Stimulated activated CD8-positive, alpha-beta memory T cell treated with anti-CD3 and anti-CD28 coated beads, Interleukin-2, amount 100 ng/mL, for 48 hours (primary cell): ENCODE data around the gene CYP27C1.
"Not testable (repeated sequence)": the region's sequence is repeated elsewhere in the genome, so short reads cannot be mapped to it uniquely, and the experiment has no call there.

ENCODE experiments used
- DNase-seq, 2 donors: peaks; one replicate each; pipeline ENCODE4 v3.0.0-alpha.2; 2020; ENCODE audit warnings: low read depth in 2 of 2

CYP27C1 gene

DNA sequence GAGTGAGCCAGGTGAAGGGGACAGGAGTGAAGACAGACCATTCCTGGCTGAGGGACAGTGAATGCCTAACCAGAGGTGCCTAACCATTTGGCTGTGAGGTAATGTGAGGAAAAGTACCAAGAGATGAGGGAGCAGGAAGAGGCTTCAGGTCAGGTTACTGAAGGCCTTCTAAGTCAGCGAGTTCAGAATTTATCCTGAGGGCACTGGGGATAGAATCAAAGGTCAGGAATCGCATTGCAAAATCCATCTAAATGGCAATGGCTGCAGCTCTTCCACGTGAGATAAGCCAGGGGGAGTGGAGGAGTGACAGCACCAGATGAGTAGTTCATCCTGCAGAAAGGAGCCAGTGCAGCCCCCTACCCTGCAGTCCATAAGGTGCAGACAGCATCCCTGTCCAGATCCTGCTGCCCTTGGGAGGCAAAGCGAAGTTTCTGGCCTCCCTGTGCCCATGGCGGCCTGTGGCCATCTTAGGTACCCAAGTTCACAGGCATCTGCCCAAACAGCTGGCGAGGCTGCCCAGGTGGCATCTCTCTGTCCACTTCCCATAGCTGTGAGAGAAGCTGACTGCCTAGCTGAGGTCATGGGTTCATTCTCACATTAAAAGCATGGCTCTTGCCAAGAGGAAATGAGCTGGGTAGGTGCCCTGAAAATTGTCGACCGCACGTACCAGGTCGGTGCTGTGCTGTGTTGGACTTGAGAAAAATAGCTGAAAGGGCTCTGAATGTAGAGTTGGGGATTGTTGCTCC is 49.5 kb downstream of the CYP27C1 start:
- no peak for DNase-seq

DNA sequence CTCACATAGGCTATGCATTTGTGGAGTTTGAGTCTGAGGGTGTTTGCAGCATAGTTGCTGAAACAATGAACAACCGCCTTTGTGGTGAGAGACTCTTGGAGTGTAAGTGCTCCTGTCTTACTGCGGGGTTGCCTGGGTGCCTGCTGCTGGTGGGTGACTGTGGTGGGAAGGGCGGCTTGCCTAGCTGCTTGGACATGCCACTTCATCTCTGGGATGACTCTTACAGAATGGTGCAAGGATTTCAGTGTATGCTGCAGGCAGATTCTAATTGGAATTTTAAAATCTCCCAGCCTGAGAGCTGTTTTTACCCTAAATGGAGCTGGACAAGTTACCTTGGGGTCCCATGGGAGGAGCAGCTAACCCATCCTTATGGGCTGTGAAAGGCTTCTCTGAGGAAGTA is 50.1 kb downstream of the CYP27C1 start:
- DNase-seq, result no peak

DNA sequence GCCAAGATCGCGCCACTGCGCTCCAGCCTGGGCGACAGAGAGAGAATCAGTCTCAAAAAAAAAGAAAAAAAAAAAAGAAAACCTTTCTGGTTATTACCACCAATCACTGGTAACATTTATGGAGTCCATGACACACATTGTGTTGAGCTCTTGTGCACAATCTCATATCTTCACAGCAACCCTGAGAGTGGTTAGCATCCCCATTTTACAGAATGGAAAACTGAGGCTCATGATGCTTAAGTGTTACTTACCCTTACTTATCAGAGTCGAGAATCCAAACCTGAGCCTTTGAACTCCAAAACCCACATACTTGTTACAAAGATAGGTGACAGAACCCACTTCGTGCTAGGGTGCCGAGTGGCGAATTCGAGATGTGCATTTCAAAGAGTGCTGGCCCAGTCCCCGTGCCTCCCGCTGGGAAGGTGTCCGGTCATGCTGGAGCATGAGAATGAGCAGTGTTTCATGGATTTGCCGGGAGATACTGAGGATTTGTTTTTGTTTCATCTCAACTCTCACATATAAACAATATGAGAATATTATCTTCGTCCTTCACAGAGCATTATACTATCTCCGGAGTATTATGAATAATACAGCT is 50.9 kb downstream of the CYP27C1 start:
- no peak for DNase-seq

DNA sequence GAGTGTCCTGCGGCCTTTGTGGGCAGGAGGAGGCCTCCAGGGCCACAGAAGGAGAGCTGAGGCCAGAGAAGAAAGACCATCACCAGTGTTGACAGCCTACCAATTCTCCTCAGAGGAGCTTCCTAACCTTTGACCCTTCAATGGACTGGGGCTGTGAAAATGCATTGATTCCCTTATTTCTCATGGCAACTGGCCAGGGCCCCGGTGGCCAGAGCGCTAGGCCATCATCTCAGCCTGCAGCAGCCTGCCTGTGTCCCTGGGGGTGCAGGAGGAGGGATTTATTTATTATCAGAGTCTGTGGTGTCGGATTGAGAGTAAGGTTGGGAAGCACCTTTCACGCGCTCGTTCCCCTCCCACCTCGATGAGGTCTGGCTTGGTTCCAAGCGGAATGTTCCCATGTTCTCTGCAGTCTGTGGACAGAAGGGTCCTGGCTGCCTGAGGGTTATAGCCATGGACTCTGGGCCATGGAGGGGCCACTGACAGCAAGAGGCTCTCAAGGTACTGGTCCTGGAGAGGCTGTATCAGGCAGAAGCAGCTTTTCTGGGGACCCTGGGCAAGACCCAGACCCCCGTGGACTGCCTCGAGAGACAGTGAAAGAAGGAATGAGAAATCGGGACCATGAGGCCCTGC is 53.8 kb downstream of the CYP27C1 start:
- no peak for DNase-seq

DNA sequence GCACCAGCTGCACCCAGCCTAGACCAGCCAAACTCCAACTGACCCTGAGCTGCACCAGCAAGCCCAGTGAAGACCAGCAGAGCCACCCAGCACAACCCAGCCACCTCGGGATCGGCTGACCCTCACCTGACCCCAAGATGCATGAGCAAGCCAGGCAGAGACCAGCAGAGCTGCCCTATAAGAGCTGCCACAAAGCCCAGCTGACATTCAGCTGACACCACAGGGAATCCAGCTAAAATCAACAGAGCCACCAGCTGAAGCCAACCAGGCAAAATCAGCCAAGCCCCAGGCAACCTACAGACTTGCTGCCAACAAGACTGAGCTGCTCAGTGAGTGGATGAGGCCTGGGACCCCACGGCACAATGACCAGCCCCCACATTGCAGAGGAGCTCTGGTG is 54.6 kb downstream of the CYP27C1 start:
- DNase-seq, result no peak

DNA sequence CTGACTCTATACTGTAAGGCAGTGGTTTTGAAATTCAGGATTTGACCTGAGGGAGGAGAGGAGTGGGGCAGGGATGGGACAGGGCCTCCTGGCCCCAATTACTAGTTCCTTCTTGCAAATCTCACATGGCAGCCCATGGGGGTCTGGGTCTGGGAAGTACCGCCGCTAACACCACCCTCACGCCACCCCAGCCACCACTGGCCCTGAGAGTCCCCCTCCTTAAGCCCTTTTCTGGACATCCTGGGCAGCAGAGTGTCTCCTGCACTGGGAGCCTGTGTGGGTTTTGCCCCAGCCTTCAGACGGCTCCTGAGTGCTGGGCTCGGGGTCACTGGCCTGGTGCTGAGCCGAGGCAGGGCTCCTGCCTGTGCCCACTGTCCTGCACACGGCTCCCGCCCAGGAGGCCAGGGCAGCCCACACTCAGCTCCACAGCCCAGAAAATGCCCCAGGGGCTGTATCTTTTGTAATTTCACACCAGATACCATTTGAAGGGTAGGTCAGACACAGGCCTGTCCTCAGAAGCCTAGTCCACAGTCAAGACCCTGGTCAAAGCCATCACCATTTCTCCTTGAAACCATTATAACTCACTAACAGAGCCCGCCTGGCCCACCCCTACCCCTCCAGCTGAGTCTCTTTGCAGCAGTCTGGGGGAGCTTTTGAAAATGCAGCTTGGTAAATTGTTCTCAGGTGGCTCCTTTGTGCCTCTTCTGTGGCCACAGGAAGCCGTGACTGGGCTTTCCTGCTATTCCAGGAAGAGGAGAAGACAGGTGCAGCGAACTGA is 55.1 kb downstream of the CYP27C1 start:
- DNase-seq, result no peak

DNA sequence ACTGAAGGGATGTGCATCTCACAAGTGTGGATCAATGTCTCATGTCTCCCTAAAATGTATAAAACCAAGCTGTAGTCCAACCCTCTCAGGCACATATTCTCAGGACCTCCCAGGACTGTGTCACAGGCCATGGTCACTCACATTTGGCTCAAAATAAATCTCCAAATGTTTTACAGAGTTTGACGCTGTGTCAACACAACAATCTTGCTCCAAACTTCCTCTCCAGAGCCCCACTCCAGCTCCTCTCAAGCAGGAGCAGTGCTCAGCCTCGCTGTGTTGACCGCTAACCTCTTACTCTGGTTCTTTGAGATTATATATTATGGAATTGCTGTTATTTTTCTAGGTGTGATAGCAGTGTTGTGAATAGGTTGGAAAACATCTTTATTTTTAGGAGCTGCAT is 56.2 kb downstream of the CYP27C1 start:
- DNase-seq, result no peak

DNA sequence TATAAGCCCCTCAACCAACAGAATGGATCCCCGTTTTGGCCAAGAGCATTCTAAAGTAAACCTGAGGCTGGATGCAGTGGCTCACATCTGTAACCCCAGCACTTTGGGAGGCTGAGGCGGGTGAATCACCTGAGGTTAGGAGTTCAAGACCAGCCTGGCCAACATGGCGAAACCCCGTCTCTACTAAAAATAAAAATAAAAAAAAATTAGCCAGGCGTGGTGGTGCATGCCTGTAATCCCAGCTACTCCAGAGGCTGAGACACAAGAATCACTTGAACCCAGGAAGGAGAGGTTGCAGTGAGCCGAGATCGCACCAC is 57.1 kb downstream of the CYP27C1 start:
- DNase-seq, result not testable (repeated sequence)

DNA sequence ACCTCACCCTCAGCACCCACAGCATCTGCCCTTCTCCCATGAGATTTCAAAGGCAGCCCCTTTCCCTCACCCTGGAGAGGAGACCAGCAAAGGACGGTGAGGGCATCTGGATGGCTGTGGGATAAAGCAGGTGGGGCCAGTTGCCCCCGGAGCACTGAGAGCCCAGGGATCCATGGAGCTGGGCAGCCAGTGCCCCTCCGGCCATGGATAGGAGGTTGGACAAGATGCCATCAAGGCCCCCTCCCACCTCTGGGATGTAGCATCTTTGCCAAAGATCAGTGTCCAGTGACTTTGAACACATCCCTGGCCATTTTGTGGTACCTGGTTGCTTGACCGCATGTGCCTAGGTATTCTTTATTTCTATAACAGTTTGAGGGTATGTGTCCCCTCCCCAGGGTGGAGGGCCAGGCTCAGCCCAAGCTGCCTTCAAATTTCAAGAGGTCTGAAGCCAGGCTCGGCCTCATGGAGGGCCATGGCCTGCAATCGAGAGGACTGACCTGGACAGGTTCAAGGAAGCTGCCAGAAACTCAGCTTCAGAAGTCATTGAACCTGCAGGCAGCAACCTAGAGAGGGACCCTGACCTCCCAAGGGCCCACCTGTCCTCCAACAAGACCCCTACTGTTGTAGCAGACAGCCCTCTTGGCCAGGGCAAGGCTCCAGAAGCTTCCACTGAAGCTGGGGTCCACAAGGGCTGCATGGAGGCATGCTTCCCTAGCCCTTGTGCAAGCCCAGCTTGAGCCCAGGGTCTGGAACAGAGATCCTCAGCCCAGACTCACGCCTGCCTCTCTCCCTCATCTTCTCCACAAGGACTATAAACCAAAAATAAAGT is 57.6 kb downstream of the CYP27C1 start:
- no peak for DNase-seq

DNA sequence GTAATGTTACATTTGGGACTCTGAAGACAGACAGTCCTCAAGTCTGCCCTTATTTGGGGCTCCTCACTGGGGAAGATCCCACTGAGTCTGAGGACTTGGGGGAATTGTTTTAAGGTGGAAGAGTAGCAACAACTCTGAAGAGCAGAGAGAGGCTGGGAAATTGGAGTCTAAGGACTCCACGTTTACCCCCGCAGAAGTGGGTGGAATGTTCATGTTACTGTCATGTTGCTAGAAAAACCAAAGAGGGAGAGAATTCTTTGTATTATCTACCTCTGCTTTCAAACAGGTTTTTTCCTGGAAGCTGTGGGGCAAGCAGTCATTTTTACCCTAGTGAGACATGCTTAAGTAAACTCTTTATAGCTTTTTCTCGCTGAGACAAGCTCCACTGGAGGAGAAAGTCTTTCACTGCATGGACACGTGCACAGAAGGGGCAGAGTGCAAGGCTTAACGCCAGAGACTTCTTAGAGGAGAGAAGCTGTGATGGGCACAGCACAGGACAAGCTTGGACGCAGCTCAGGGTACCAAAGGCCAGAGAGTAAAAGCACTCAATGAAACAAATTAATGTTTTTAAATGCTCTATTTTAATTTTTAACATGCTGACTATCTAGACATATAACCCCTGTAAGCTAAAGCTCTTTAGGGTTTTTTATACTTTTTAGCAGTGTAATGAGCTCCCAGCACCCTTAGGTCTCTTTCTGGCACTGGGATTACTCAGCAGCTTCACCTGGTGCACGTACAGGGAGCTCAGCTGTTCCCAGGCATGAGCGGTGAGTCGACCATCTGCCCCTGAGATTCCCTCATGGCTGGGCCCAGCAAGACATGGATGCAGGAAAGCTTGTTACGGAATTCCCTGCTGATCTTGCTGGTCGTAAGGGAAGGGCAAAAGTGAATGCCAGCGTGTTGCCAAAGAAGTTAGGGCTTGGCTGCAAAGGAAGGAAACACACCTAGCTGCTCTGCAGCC is 58.6 kb downstream of the CYP27C1 start:
- DNase-seq, result no peak

DNA sequence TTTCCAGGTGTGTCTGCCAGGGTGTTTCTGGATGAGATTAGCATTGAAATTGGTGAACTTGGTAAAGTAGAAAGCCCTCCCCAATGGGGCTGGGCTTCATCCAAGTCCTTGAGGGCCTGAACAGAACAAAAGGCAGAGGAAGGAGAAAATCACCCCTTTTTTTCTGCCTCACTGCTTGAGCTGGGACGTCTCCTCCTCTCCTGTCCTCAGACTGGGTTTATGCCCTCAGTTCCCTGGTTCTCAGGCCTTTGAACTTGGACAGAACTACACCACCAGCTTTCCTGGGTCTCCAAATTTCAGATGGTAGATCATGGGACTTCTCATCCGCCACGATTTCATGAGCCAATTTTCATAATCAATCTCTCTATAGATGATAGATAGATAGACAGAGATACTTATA is 59.4 kb downstream of the CYP27C1 start:
- DNase-seq, result no peak

DNA sequence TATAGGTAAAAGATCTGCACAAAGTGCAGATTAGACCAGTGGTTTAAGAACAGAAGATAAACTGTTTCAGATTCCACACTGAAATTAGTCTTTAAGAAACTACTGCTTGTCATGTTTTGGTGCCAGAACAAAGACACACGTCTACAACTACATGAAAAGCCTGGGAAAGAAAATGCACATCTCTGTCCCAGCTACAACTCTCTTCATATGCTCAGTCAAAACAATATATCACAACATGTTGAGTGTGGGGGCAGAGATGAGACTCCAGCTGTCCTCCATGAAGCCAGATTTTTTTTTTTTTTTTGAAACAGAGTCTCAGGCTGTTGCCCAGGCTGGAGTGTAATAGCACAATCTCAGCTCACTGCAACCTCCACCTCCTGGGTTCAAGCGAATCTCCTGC is 60.6 kb downstream of the CYP27C1 start:
- DNase-seq, result no peak

DNA sequence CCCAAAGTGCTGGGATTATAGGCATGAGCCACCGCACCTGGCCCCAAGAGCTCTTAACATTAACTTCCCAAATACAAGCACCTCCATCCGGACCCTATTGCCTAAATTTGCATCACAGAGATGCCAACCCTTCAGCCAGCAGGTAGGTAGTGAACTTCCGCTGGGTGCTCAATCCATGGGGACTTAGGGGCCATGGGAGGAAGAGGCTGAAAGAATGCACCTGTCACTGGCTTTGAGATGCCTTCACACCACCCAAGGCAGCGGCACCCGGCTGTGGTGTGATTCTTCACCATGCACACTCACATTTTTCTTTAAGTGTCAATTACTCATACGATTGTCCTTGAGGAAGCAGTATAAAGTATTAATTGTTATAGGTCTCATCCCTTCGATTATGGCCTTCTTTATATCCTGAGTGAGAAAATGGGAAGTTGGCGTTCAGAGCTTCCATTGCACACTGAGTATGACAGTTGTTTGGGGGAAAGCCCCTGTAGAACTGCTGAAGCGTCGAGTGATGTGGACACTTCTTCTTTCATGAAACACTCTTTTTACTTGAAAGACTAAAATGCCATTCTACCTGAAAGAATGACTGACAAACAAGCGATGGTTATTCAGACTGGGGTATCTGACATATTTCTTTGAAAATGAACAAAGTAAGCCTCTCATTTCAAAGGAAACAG is 61.3 kb downstream of the CYP27C1 start:
- no peak for DNase-seq

DNA sequence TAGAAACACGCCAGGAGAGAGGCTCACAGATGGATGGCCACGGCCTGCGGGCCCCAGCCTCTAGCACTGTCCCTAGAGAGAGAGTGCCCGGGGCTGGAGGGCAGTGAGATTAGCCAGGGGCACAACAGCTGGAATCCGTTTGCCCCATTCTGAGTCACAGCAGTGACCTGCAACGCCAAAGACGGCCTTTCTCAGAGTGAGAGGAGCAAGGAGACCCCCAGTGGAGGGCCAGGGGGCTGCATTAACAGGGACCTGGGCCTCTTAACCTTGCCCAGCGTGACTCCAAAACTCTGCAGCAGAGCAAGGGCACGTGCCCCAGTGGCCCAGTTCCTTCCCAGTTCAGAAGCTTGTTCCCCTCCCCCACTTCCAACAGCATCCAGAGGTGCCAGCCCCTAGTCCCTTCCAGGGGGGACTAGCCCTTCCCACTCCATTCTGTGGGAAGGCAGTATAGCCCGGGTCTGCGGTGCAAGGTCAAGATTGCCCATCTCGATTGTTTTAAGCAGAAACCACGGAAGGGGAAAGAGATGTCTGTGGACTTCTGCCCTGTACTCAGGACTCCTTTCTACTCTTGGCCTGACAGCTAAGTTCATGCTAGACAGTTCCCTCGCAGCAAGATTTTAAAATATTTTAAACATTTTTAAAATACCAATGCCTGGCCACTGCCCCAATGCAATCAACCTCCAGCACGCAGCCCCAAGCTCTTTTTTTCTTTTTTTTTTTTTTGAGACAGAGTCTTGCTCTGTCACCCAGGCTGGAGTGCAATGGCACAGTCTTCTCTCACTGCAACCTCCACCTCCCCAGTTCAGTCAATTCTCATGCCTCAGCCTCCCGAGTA is 62.2 kb downstream of the CYP27C1 start:
- DNase-seq, result no peak

DNA sequence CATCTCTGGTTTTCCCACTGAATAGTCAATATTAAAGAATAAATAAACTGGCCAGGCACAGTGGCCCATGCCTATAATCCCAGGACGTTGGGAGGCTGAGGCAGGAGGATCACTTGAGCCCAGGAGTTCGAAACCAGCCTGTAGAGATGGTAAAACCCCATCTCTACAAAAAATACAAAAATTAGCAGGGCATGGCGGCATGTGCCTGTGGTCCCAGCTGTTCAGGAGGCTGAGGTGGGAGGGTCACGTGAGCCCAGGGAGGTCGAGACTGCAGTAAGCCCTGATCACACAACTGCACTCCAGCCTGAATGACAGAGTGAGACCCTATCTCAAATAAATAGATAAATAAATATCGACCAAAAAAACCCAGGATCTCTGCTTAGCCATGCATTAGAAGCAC is 63.0 kb downstream of the CYP27C1 start:
- DNase-seq, result no peak

DNA sequence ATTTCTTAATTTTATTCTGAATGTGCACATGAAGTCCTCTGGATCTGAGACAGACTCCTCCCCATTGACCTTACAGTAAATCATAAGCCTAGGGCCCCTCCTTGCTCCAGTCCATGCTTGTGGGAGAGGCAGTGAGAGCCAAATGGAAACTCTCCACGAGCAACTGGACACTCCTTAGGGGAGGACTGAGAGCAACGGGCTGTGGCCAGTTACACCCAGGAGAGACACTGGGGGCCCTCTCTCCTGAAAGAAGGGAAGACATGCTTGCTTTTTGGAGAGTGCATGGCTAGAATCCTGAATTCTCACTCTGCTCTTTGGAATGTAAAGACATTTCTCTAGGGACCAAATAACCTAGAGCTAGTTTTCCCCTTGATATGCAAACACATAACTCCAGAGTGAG is 64.2 kb downstream of the CYP27C1 start:
- no peak for DNase-seq

DNA sequence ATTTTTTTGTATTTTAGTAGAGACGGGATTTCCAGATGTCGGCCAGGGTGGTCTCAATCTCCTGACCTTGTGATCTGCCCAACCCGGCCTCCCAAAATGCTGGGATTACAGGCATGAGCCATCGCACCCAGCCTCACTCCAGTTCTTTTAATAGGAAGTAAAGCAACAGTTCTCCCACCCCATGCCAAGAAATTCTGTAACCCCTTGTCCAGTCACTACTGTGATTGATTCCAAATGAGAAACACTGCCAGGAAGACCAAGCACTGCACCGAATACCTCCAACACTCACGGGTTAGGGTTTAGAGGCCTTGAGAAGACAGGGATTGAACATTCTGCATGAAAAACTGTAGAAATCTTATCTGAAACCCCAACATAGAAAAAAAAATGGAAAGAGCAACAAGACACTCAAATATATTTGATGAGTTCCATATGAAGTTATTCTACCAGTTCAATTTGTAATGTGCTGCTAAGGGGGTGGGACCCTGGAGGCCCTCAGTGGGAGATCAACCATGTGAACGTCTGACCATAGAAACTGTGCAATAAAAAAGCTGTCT is 65.0 kb downstream of the CYP27C1 start:
- no peak for DNase-seq

DNA sequence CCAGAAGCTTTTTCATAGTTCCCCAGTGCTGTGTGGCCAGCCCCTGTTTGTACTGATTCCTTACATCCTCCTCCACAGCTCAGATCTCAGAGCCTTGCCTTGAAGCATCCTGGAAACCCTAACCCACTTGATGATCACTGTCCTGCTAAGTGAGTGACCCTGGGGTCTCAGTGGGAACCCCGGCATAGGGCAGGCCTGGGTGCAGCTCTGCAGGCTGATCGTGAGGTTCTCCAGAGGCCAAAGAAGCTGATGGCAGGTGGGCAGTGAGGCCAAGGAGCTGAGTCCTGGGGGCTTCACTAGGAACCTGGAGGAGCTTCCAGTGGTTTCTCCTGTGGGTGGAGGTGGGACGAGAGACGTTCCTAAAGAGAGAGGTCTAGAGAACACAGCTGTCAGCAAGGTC is 65.7 kb downstream of the CYP27C1 start:
- no peak for DNase-seq

DNA sequence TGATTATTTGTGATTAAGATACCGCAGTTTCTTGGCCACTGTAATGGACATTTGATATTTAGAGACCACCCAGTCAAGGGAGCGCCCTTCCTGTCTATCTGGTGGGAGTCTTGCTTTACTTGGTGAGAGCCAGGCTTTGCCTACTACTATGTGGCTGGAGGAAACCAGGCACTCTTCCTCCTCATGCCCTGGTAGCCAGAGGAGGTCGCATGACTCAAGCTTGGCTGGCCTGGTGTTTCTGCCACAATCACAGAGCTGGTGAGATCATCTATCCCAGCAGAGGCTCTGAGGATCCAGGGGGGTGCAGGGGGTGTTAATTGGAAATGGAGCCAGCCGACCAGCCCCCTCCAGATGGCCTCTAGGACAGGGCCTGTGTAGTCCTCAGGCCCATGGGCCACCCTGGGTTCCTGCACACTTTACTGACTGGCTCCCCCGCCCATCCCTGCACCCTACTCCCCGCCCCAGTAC is 66.4 kb downstream of the CYP27C1 start:
- DNase-seq, result no peak
